GM23248 (cell line): ENCODE measurements around the gene PRCC. TPM values are rescaled to one million over a fixed set of nuclear protein-coding genes. Genes with fewer than 3 reads are reported as not detected.

Source experiments
- DNase-seq: peaks from one replicate; pipeline ENCODE4 v3.0.0-alpha.2; 2015
- H2AFZ ChIP-seq: fragments of 200-600 bp; sonication (generic); 2 replicates; pipeline ENCODE4 v1.6.1; 2016; ENCODE audit warnings: antibody characterized with exemption
- H3F3A ChIP-seq: fragments of 200-600 bp; sonication (generic); 2 replicates; pipeline ENCODE4 v1.6.1; 2016; ENCODE audit warnings: mild to moderate bottlenecking, antibody characterized with exemption, mixed run types; ENCODE audit not compliant: insufficient read depth
- H3K27ac ChIP-seq: fragments of 200-600 bp; sonication (generic); 2 replicates; pipeline ENCODE4 v1.5.1; 2016; ENCODE audit warnings: mild to moderate bottlenecking
- H3K27me3 ChIP-seq: fragments of 200-600 bp; sonication (generic); replicated peaks from 2 replicates; pipeline ENCODE4 v1.6.1; 2016; ENCODE audit warnings: mild to moderate bottlenecking; ENCODE audit not compliant: insufficient read depth
- H3K36me3 ChIP-seq: fragments of 200-600 bp; sonication (generic); 2 replicates; pipeline ENCODE4 v1.6.1; 2016; ENCODE audit warnings: low read depth, mild to moderate bottlenecking
- H3K4me1 ChIP-seq: fragments of 200-600 bp; sonication (generic); 2 replicates; pipeline ENCODE4 v1.6.1; 2016; ENCODE audit warnings: mild to moderate bottlenecking; ENCODE audit not compliant: insufficient read depth
- H3K4me2 ChIP-seq: fragments of 200-600 bp; sonication (generic); one replicate; pipeline ENCODE4 v1.6.1; 2016; ENCODE audit warnings: mild to moderate bottlenecking; ENCODE audit not compliant: unreplicated experiment
- H3K4me3 ChIP-seq: fragments of 200-600 bp; sonication (generic); 2 replicates; pipeline ENCODE4 v1.5.1; 2016; ENCODE audit warnings: mild to moderate bottlenecking
- H3K79me2 ChIP-seq: fragments of 200-600 bp; sonication (generic); 2 replicates; pipeline ENCODE4 v1.6.1; 2016; ENCODE audit warnings: mild to moderate bottlenecking; ENCODE audit not compliant: insufficient read depth
- H3K9ac ChIP-seq: fragments of 200-600 bp; sonication (generic); 2 replicates; pipeline ENCODE4 v1.6.1; 2016; ENCODE audit warnings: mild to moderate bottlenecking
- H3K9me2 ChIP-seq: fragments of 200-600 bp; sonication (generic); 2 replicates; pipeline ENCODE4 v1.6.1; 2016; ENCODE audit warnings: mixed run types, mild to moderate bottlenecking, moderate library complexity; ENCODE audit not compliant: insufficient read depth
- H3K9me3 ChIP-seq: fragments of 200-600 bp; sonication (generic); one replicate; pipeline ENCODE4 v1.6.1; 2017; ENCODE audit warnings: low read depth
- H4K20me1 ChIP-seq: fragments of 200-600 bp; sonication (generic); 2 replicates; pipeline ENCODE4 v1.6.0; 2016; ENCODE audit not compliant: insufficient read depth
- EZH2 ChIP-seq: fragments of 200-600 bp; sonication (generic); IDR thresholded peaks from 2 replicates; pipeline ENCODE4 v1.6.1; 2018; ENCODE audit warnings: antibody characterized with exemption, mild to moderate bottlenecking; ENCODE audit not compliant: insufficient read depth, poor library complexity, severe bottlenecking
- EZH2phosphoT487 ChIP-seq: fragments of 200-600 bp; sonication (generic); IDR thresholded peaks from 2 replicates; pipeline ENCODE4 v1.6.1; 2018; ENCODE audit warnings: antibody characterized with exemption, moderate library complexity, mild to moderate bottlenecking, low read depth; ENCODE audit not compliant: insufficient read depth
- WGBS, 2 experiments: methylation state at CpG; one replicate each; pipeline ENCODE4 v1.1.6; 2015 to 2017; ENCODE audit warnings: low lambda C conversion rate in 2 of 2, low coverage in 1 of 2; ENCODE audit errors: missing lambda C conversion rate in 2 of 2; 5-methylcytosine and 5-hydroxymethylcytosine counted together
- in situ Hi-C: fragments of 300-500 bp; cut with MboI; formaldehyde crosslinking; loops from 2 replicates; pipeline ENCODE4 v1.15.0; 2020
- polyA plus RNA-seq: library from polyadenylated mRNA; unstranded; fragments of >200 nt; fragmentation: Nextera tagmentation; extraction: Ambion mirVana; gene quantifications from 2 replicates; pipeline ENCODE4 v1.2.1, GENCODE V29; 2016
- total RNA-seq: library from RNA; depleted of rRNA; stranded (reverse); fragments of >200 nt; shearing (Covaris generic); gene quantifications from 2 replicates; pipeline ENCODE4 v1.2.3, GENCODE V29; 2014

Gene PRCC
- total and polyA plus RNA-seq, 2 experiments from 2014 or later = 32.4 to 57.0 TPM

- Histone ChIP-seq H3K4me3 (no peak overlapping the region), H3K27me3 (peaks cover 24% of the 10 kb centered on the region), H3K9me3 (no peaks in the 10 kb centered on the region), H2AFZ (no peak overlapping the region), H3K9ac (no peak overlapping the region), H3K36me3 (no peaks in the 10 kb centered on the region), H3K4me1 (no peaks in the 10 kb centered on the region), H3F3A (no peaks in the 10 kb centered on the region), H3K27ac (no peak overlapping the region), H3K4me2 (no peak overlapping the region), H3K79me2 (no peaks in the 10 kb centered on the region), H4K20me1 (no peaks in the 10 kb centered on the region), H3K9me2 (no peaks in the 10 kb centered on the region)
- no peak for TF ChIP-seq EZH2phosphoT487
- TF ChIP-seq EZH2 = no peak
- WGBS, 2 experiments = 18 to 24% methylated on average over 9 of the region's 9 CpGs
- DNase-seq = no peak
- in situ Hi-C loops = no loop called here
Measured at GRCh38 chr1:156839426-156840109, 72.2 kb downstream of the PRCC start.

GRCh38 chr1:156840186-156840897 lies 73.0 kb downstream of the PRCC start:
- H3K4me3 ChIP-seq = no peak overlapping the region
- TF ChIP-seq EZH2phosphoT487 (no peak), EZH2 (no peak)
- no peak overlapping the region for H3K4me2 ChIP-seq
- peaks cover 32% of the 10 kb centered on the region for H3K27me3 ChIP-seq
- H3K79me2 ChIP-seq = no peaks in the 10 kb centered on the region
- no peaks in the 10 kb centered on the region for H3K9me3 ChIP-seq
- no peak overlapping the region for H2AFZ ChIP-seq
- no peak for DNase-seq
- H3K9me2 ChIP-seq = no peaks in the 10 kb centered on the region
- no peaks in the 10 kb centered on the region for H4K20me1 ChIP-seq
- in situ Hi-C loops = no loop called here
- WGBS, 2 experiments = 31 to 34% methylated on average over 3 to 8 of the region's 8 CpGs
- H3K4me1 ChIP-seq = no peaks in the 10 kb centered on the region
- H3K27ac ChIP-seq = no peak overlapping the region
- no peak overlapping the region for H3K9ac ChIP-seq
- no peaks in the 10 kb centered on the region for H3F3A ChIP-seq
- H3K36me3 ChIP-seq = no peaks in the 10 kb centered on the region

GRCh38 chr1:156840898-156841279 lies 73.6 kb downstream of the PRCC start:
- H3K9me3 ChIP-seq = no peaks in the 10 kb centered on the region
- H3K27ac ChIP-seq = no peak overlapping the region
- TF ChIP-seq EZH2phosphoT487 (no peak), EZH2 (no peak)
- no peak for DNase-seq
- no peak overlapping the region for H2AFZ ChIP-seq
- no peaks in the 10 kb centered on the region for H3K9me2 ChIP-seq
- H3K36me3 ChIP-seq = no peaks in the 10 kb centered on the region
- H3K4me3 ChIP-seq = no peak overlapping the region
- no peaks in the 10 kb centered on the region for H3F3A ChIP-seq
- no peak overlapping the region for H3K4me2 ChIP-seq
- in situ Hi-C loops = no loop called here
- H3K79me2 ChIP-seq = no peaks in the 10 kb centered on the region
- peaks cover 32% of the 10 kb centered on the region for H3K27me3 ChIP-seq
- no peaks in the 10 kb centered on the region for H3K4me1 ChIP-seq
- H4K20me1 ChIP-seq = no peaks in the 10 kb centered on the region
- WGBS, 2 experiments = 41 to 47% methylated on average over 14 of the region's 14 CpGs
- no peak overlapping the region for H3K9ac ChIP-seq

GRCh38 chr1:156841295-156841855 lies 74.0 kb downstream of the PRCC start:
- Histone ChIP-seq H3K27me3 (peaks cover 37% of the 10 kb centered on the region), H3K79me2 (no peaks in the 10 kb centered on the region), H3K9ac (no peak overlapping the region), H4K20me1 (no peaks in the 10 kb centered on the region), H2AFZ (no peak overlapping the region), H3K9me2 (no peaks in the 10 kb centered on the region), H3K27ac (no peak overlapping the region), H3K4me1 (no peaks in the 10 kb centered on the region), H3K9me3 (no peaks in the 10 kb centered on the region), H3K4me3 (no peak overlapping the region), H3K36me3 (no peaks in the 10 kb centered on the region), H3F3A (no peaks in the 10 kb centered on the region), H3K4me2 (no peak overlapping the region)
- in situ Hi-C loops = no loop called here
- TF ChIP-seq EZH2phosphoT487 (no peak), EZH2 (no peak)
- WGBS, 2 experiments = 62 to 63% methylated on average over 14 to 16 of the region's 16 CpGs
- no peak for DNase-seq
